T-cell (primary cell): ENCODE data around the gene BCL11B. TPM values are rescaled to one million over a fixed set of nuclear protein-coding genes. Genes with fewer than 3 reads are reported as not detected.

ENCODE experiments used
- ATAC-seq, 4 experiments: fragments of 200-7000 bp in 3 of 4; fragments of 150-1000 bp in 1 of 4; cut with Tn5 transposase; replicated peaks in 1 of 4; 1 replicate in 3 of 4; 2 replicates in 1 of 4; pipeline ENCODE4 v1.10.0; 2021; ENCODE audit warnings: moderate library complexity in 3 of 4, mild to moderate bottlenecking in 2 of 4, moderate number of reproducible peaks in 1 of 4
- CTCF ChIA-PET, 2 donors: fragments of 300-600 bp; sonication (Branson Sonifier 250); formaldehyde crosslinking; loops; one replicate each; lab custom pipeline; 2022; ENCODE audit warnings: antibody characterized with exemption in 2 of 2; lab: Charles Lee
- POLR2A ChIA-PET, 2 donors: fragments of 300-600 bp; sonication (Branson Sonifier 250); formaldehyde crosslinking; loops; one replicate each; lab custom pipeline; 2022; ENCODE audit warnings: antibody characterized with exemption in 2 of 2; lab: Charles Lee
- DNase-seq, 35 experiments: peaks; one replicate each; pipeline versions ENCODE4 v3.0.0 to v3.0.0-alpha.2; 2013 to 2023
- H3K27ac ChIP-seq: one replicate; pipeline ENCODE4 v1.5.1; 2013; ENCODE audit warnings: low read length
- H3K27me3 ChIP-seq, 2 experiments: replicated peaks in 1 of 2; 1 replicate in 1 of 2; 2 replicates in 1 of 2; pipeline versions ENCODE4 v1.6.1 to v1.7.0; 2013; ENCODE audit warnings: low read length in 1 of 2, mixed read lengths in 1 of 2; ENCODE audit not compliant: control insufficient read depth in 2 of 2, insufficient read depth in 2 of 2; ENCODE audit errors: extremely low read depth in 1 of 2
- H3K36me3 ChIP-seq, 2 donors: 1 replicate in 1 of 2; 2 replicates in 1 of 2; pipeline versions ENCODE4 v1.6.1 to v1.7.0; 2013; ENCODE audit warnings: low read length in 1 of 2; ENCODE audit not compliant: control insufficient read depth in 2 of 2, insufficient read depth in 1 of 2; ENCODE audit errors: extremely low read depth in 1 of 2
- H3K4me1 ChIP-seq, 2 experiments: 1 replicate in 1 of 2; 2 replicates in 1 of 2; pipeline versions ENCODE4 v1.6.1 to v1.7.0; 2013; ENCODE audit warnings: low read length in 2 of 2, mixed read lengths in 1 of 2; ENCODE audit not compliant: insufficient read depth in 2 of 2, control insufficient read depth in 1 of 2; ENCODE audit errors: extremely low read depth in 1 of 2
- H3K4me3 ChIP-seq, 2 donors: 1 replicate in 1 of 2; 2 replicates in 1 of 2; pipeline versions ENCODE4 v1.5.1 to v1.7.0; 2013; ENCODE audit warnings: mild to moderate bottlenecking in 2 of 2, low read length in 1 of 2, moderate library complexity in 1 of 2; ENCODE audit not compliant: control insufficient read depth in 1 of 2; ENCODE audit errors: extremely low read depth in 1 of 2
- H3K9me3 ChIP-seq: 2 replicates; pipeline ENCODE4 v1.7.0; 2013
- H3K27ac Mint-ChIP-seq, 2 donors: one replicate each; pipeline ENCODE4 v1.8.0; 2020 to 2021; ENCODE audit warnings: mild to moderate bottlenecking in 2 of 2, mixed read lengths in 2 of 2
- H3K27me3 Mint-ChIP-seq, 2 donors: one replicate each; pipeline ENCODE4 v1.8.0; 2021 to 2022; ENCODE audit warnings: mixed read lengths in 2 of 2
- H3K36me3 Mint-ChIP-seq: one replicate; pipeline ENCODE4 v1.8.0; 2021; ENCODE audit warnings: mixed read lengths
- H3K4me1 Mint-ChIP-seq, 3 donors: one replicate each; pipeline ENCODE4 v1.8.0; 2020 to 2022; ENCODE audit warnings: mixed read lengths in 3 of 3, mild to moderate bottlenecking in 1 of 3
- H3K4me3 Mint-ChIP-seq, 3 donors: one replicate each; pipeline ENCODE4 v1.8.0; 2020 to 2022; ENCODE audit warnings: mild to moderate bottlenecking in 3 of 3, mixed read lengths in 3 of 3, moderate library complexity in 3 of 3
- H3K9me3 Mint-ChIP-seq, 3 donors: one replicate each; pipeline ENCODE4 v1.8.0; 2020 to 2022; ENCODE audit warnings: mixed read lengths in 3 of 3
- WGBS: methylation state at CpG from one replicate; pipeline ENCODE4 v1.1.5; 2013; ENCODE audit warnings: missing lambda C conversion rate; ENCODE audit not compliant: insufficient coverage; 5-methylcytosine and 5-hydroxymethylcytosine counted together
- total RNA-seq, 35 experiments: library from RNA in 6 of 35; stranded (reverse) in 6 of 35; fragments of 120-200 nt in 1 of 35; gene quantifications; one replicate each; pipeline versions ENCODE4 v1.2.1 to v1.2.4 and lab custom pipeline; 2013 to 2026

Gene BCL11B
- total RNA-seq, 5 donors from 2014 or later (not counting 1 experiment from before 2014, with no cell fraction given), result 181 to 240 (median 196) TPM

DNA sequence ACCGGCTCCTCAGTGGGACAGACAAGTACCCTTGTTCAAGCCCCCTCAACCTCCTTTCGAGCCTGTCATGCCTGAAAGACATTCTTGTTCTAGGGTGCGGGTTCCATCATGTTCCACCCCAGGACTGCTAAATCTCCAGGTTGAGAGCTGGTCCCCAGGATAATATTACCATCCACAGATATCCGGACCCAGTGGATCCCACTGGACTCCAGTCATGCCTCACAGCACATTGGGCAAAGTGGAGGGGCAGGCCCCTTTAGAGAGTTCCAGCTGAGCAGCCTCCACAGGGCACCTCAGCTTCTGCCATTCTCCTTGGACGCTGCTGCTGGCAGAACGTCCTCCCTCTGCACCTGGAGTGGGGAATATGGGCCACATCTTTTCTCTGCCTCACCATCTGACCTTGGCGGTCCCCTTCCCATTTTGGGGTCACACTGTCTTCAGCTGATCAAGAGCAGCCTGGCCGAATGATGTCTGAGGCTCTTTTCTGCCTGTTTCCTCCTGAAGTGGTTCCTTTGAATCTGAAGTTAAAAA is 137.4 kb downstream of the BCL11B start:
- Mint-ChIP-seq H3K36me3 (peaks cover 7% of the 10 kb centered on the region), H3K4me3 (no peak overlapping the region), H3K27ac (no peak overlapping the region), H3K27me3 (no peaks in the 10 kb centered on the region), H3K9me3 (no peaks in the 10 kb centered on the region), H3K4me1 (peaks cover 27 to 48% (median 31%) of the 10 kb centered on the region in 3 donors)
- Histone ChIP-seq H3K36me3 (no peaks in the 10 kb centered on the region), H3K9me3 (no peaks in the 10 kb centered on the region), H3K27me3 (no peaks in the 10 kb centered on the region), H3K27ac (no peak overlapping the region), H3K4me3 (no peak overlapping the region), H3K4me1 (peaks cover 0 to 25% of the 10 kb centered on the region in 2 experiments)
- ATAC-seq (no peak), DNase-seq (no peak)
- CTCF ChIA-PET, result no interaction called here
- WGBS, result 97% methylated on average over 8 of the region's 8 CpGs
- POLR2A ChIA-PET, result no interaction called here

DNA sequence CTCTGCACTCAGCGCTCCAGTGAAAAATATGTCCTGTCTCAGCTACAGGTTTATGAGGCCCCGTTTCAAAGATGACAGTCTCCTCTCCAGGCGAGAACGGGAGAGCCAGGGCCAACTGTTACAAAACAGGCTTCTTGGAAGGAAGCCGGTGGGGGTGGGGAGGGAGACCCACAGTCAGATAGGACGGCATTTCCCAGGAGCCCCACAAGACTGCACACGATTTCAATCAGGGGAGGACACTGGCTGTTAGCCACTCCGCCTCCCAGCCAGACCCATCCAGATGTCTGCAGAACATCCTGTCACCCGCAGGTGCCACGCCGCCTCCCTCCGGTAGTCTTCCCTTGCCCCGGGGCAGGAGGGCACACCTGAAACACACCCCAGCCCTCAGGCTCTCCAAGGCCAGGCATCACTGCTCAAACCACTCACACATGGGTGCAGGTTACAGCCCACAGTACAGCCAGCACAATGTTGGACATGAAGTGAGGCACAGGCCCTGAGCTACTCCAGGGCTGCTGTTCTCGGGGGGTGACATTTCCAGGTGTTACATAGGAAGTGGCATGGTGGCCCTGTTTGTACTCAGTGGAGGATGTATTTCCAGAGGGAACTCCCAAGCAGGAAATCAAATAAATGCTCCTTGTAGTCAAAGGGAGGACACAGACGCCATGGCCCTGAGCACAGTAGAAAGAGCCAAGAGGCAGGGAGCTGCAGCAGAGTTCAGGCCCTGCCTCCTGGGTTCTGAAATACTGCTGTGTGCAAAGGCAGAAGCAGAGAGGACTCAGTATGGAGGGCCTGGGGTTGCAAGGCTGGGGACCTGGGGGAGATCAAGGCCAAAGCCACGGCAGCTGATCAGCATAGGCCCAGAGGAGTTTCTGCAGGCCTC is 138.1 kb downstream of the BCL11B start:
- Histone ChIP-seq H3K4me3 (no peak overlapping the region), H3K4me1 (peaks cover 0 to 31% of the 10 kb centered on the region in 2 experiments), H3K27ac (no peak overlapping the region), H3K9me3 (no peaks in the 10 kb centered on the region), H3K27me3 (no peaks in the 10 kb centered on the region), H3K36me3 (no peaks in the 10 kb centered on the region)
- H3K27ac Mint-ChIP-seq, result no peak overlapping the region
- no peaks in the 10 kb centered on the region for H3K27me3 Mint-ChIP-seq
- peaks cover 33 to 49% (median 34%) of the 10 kb centered on the region in 3 donors for H3K4me1 Mint-ChIP-seq
- H3K36me3 Mint-ChIP-seq, result peaks cover 7% of the 10 kb centered on the region
- no peaks in the 10 kb centered on the region for H3K9me3 Mint-ChIP-seq
- ChIA-PET POLR2A (interaction anchor here in 1 of 2 donors (0.6 kb wide), 1 partner anchor 570 kb away, joined by 3 read pairs; no protein-coding TSS in a partner anchor), CTCF (no interaction called here)
- 91% methylated on average over 12 of the region's 16 CpGs for WGBS
- no peak for DNase-seq
- ATAC-seq, result no peak
- H3K4me3 Mint-ChIP-seq, result no peak overlapping the region

DNA sequence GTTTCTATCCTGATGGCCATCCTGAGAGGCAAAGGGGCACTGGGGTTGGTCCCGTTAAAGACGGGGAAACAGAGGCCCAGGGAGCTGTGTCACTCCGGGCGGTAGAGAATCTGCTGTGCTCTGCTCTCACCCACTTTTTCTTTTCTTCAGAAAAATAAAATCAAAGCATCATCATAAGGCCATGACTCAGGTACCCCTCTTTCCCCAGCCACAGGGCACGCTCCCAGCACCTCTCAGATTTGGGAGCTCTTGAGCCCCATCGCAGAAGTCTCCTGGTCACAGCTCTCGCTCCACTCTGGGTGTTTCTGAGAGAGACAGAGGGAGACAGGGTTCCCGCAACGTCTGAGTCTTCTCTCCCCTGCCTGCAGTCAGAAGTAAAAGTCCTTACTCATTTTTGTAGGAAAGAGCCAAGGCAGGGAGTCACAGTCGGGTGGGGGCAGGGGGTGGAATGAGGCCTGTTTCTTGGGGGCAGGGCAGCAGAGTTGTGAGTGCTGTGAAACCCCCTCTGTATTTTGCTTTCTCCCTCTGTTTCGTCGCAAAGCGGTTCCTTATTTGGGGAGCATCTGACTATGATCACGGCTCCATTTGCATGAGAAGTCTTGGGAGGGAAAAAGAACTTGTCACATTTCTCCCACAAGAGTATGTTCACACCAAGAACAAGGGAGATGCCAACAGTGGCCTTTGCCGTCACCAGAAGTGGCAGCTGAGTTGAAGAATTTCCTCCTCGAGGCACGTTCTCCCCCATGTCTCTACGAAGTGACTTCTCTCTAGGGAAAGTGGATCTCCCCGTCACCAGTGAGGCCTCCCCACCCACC is 139.0 kb downstream of the BCL11B start:
- H3K9me3 Mint-ChIP-seq, result no peaks in the 10 kb centered on the region
- ATAC-seq, result no peak
- peaks cover 7% of the 10 kb centered on the region for H3K36me3 Mint-ChIP-seq
- Histone ChIP-seq H3K4me1 (peaks cover 0 to 26% of the 10 kb centered on the region in 2 experiments), H3K36me3 (no peaks in the 10 kb centered on the region), H3K9me3 (no peaks in the 10 kb centered on the region), H3K27me3 (no peaks in the 10 kb centered on the region), H3K4me3 (no peak overlapping the region), H3K27ac (no peak overlapping the region)
- H3K27me3 Mint-ChIP-seq, result no peaks in the 10 kb centered on the region
- WGBS, result 87% methylated on average over 7 of the region's 19 CpGs
- ChIA-PET CTCF (no interaction called here), POLR2A (interaction anchor here in 1 of 2 donors (0.6 kb wide), 1 partner anchor 569 kb away, joined by 3 read pairs; no protein-coding TSS in a partner anchor)
- peaks cover 30 to 41% (median 31%) of the 10 kb centered on the region in 3 donors for H3K4me1 Mint-ChIP-seq
- no peak overlapping the region for H3K27ac Mint-ChIP-seq
- DNase-seq, result no peak
- H3K4me3 Mint-ChIP-seq, result no peak overlapping the region

DNA sequence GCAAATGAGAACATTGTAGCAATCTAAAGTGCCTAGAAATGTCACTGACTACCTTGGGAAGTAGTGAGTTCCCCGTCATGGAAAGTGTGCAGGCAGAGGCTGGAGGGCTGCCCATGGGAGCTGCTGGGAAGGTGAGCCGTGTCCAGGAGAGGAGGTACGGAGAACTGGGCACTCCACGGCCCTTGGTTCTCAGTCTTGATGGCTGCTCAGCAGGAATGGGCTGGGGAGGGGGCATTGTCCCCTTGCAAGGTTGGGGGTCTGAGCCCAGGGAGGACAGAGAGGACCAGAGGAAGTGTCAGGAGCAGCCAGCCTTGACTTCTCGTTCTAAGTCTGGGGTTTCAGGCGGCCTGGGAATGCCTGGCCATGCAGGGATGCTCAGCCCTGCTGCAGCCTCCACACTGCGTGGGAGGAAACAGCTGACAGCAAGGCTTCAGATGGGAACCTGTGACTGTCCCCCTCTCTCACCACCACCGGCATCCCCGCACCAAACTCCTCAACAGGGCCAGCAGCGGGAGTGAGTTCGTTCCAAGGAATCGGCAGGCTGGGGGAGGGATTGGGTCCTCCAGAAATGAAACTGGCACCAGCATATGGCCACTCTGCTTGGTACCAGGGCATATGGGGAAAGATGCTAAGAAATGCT is 140.2 kb downstream of the BCL11B start:
- Histone ChIP-seq H3K36me3 (no peaks in the 10 kb centered on the region), H3K27me3 (no peaks in the 10 kb centered on the region), H3K4me1 (peaks cover 0 to 16% of the 10 kb centered on the region in 2 experiments), H3K9me3 (no peaks in the 10 kb centered on the region), H3K27ac (no peak overlapping the region), H3K4me3 (no peak overlapping the region)
- Mint-ChIP-seq H3K4me1 (peaks cover 18 to 33% (median 23%) of the 10 kb centered on the region in 3 donors), H3K9me3 (no peaks in the 10 kb centered on the region), H3K27ac (no peak overlapping the region), H3K4me3 (no peak overlapping the region), H3K36me3 (peaks cover 7% of the 10 kb centered on the region), H3K27me3 (no peaks in the 10 kb centered on the region)
- DNase-seq, result no peak
- 91% methylated on average over 6 of the region's 12 CpGs for WGBS
- no peak for ATAC-seq
- CTCF ChIA-PET, result no interaction called here
- POLR2A ChIA-PET, result no interaction called here

DNA sequence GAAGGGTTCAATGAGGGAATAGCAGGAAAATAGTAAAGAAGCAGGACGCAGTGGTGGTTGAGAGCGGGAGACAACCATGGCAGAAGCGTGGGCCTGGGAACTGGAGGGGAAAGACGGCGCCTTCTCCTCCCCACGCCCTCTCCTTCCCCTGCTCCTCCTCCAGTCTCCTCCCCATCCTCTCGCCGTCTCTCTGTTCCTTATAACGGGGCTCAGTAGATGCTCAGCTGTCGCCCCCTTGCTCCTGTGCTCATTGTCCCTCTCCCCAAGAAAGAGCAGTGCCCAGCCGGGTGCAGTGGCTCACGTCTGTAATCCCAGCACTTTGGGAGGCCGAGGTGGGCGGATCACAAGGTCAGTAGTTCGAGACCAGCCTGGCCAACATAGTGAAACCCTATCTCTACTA is 142.0 kb downstream of the BCL11B start:
- H3K27ac ChIP-seq, result no peak overlapping the region
- Mint-ChIP-seq H3K4me3 (no peak overlapping the region), H3K27ac (no peak overlapping the region), H3K36me3 (peaks cover 7% of the 10 kb centered on the region), H3K27me3 (no peaks in the 10 kb centered on the region), H3K4me1 (peaks cover 22 to 34% (median 26%) of the 10 kb centered on the region in 3 donors), H3K9me3 (no peaks in the 10 kb centered on the region)
- no peak for DNase-seq
- 89% methylated on average over 9 of the region's 15 CpGs for WGBS
- H3K9me3 ChIP-seq, result no peaks in the 10 kb centered on the region
- no peaks in the 10 kb centered on the region for H3K27me3 ChIP-seq
- CTCF ChIA-PET, result no interaction called here
- H3K36me3 ChIP-seq, result no peaks in the 10 kb centered on the region
- ATAC-seq, result no peak
- peaks cover 0 to 16% of the 10 kb centered on the region in 2 experiments for H3K4me1 ChIP-seq
- H3K4me3 ChIP-seq, result no peak overlapping the region
- POLR2A ChIA-PET, result no interaction called here
